Adipocyte (in vitro differentiated cells): ENCODE results near the gene TFDP1.

Experiments used
- DNase-seq: peaks from one replicate; pipeline ENCODE4 v3.0.0-alpha.2; 2015; ENCODE audit warnings: low read depth
- H3K27me3 ChIP-seq: replicated peaks from 2 replicates; pipeline ENCODE4 v1.7.0; 2013; ENCODE audit warnings: mild to moderate bottlenecking, low read length, moderate library complexity; ENCODE audit not compliant: control insufficient read depth, insufficient read depth
- H3K36me3 ChIP-seq: 2 replicates; pipeline ENCODE4 v1.7.0; 2013; ENCODE audit warnings: low read length, mild to moderate bottlenecking, moderate library complexity; ENCODE audit not compliant: control insufficient read depth, insufficient read depth, severe bottlenecking
- H3K4me1 ChIP-seq: 2 replicates; pipeline ENCODE4 v1.7.0; 2013; ENCODE audit warnings: mild to moderate bottlenecking, low read length, moderate library complexity; ENCODE audit not compliant: control insufficient read depth, insufficient read depth
- H3K4me3 ChIP-seq: 2 replicates; pipeline ENCODE4 v1.7.0; 2013; ENCODE audit warnings: mild to moderate bottlenecking, low read length, moderate library complexity
- H3K9ac ChIP-seq: 2 replicates; pipeline ENCODE4 v1.7.0; 2013; ENCODE audit warnings: mild to moderate bottlenecking, low read length, moderate library complexity
- H3K9me3 ChIP-seq: 2 replicates; pipeline ENCODE4 v1.7.0; 2013; ENCODE audit warnings: mild to moderate bottlenecking, low read length, moderate library complexity; ENCODE audit not compliant: control insufficient read depth

TFDP1 gene

GRCh38 chr13:113551081-113552000 is 33.2 kb upstream of the TFDP1 start:
- Histone ChIP-seq H3K4me1 (peaks cover 14% of the 10 kb centered on the region), H3K9ac (no peak overlapping the region), H3K36me3 (peaks cover 36% of the 10 kb centered on the region), H3K9me3 (no peaks in the 10 kb centered on the region), H3K27me3 (no peaks in the 10 kb centered on the region), H3K4me3 (no peak overlapping the region)
- no peak for DNase-seq

- H3K36me3 ChIP-seq, result peaks cover 36% of the 10 kb centered on the region
- H3K4me3 ChIP-seq, result no peak overlapping the region
- H3K27me3 ChIP-seq, result no peaks in the 10 kb centered on the region
- no peak overlapping the region for H3K9ac ChIP-seq
- no peak for DNase-seq
- H3K4me1 ChIP-seq, result peaks cover 8% of the 10 kb centered on the region
- H3K9me3 ChIP-seq, result no peaks in the 10 kb centered on the region
Measured at GRCh38 chr13:113552079-113552478, 32.5 kb upstream of the TFDP1 start.

GRCh38 chr13:113552786-113553434 is 31.6 kb upstream of the TFDP1 start:
- Histone ChIP-seq H3K4me3 (no peak overlapping the region), H3K9me3 (no peaks in the 10 kb centered on the region), H3K27me3 (no peaks in the 10 kb centered on the region), H3K9ac (no peak overlapping the region), H3K4me1 (no peaks in the 10 kb centered on the region), H3K36me3 (peaks cover 36% of the 10 kb centered on the region)
- no peak for DNase-seq

GRCh38 chr13:113553511-113554332 is 30.8 kb upstream of the TFDP1 start:
- Histone ChIP-seq H3K4me1 (no peaks in the 10 kb centered on the region), H3K36me3 (peaks cover 36% of the 10 kb centered on the region), H3K27me3 (no peaks in the 10 kb centered on the region), H3K9me3 (no peaks in the 10 kb centered on the region), H3K4me3 (no peak overlapping the region), H3K9ac (no peak overlapping the region)
- no peak for DNase-seq

- Histone ChIP-seq H3K9ac (no peak overlapping the region), H3K4me3 (no peak overlapping the region), H3K36me3 (peaks cover 36% of the 10 kb centered on the region), H3K9me3 (no peaks in the 10 kb centered on the region), H3K27me3 (no peaks in the 10 kb centered on the region), H3K4me1 (no peaks in the 10 kb centered on the region)
- DNase-seq, result no peak
Measured at GRCh38 chr13:113554333-113554700, 30.2 kb upstream of the TFDP1 start.

- H3K27me3 ChIP-seq, result no peaks in the 10 kb centered on the region
- no peaks in the 10 kb centered on the region for H3K9me3 ChIP-seq
- no peak for DNase-seq
- peaks cover 36% of the 10 kb centered on the region for H3K36me3 ChIP-seq
- no peak overlapping the region for H3K4me3 ChIP-seq
- H3K4me1 ChIP-seq, result no peaks in the 10 kb centered on the region
- H3K9ac ChIP-seq, result no peak overlapping the region
Measured at GRCh38 chr13:113555141-113555540, 29.4 kb upstream of the TFDP1 start.

- DNase-seq, result no peak
- peaks cover 4% of the 10 kb centered on the region for H3K27me3 ChIP-seq
- H3K4me3 ChIP-seq, result no peak overlapping the region
- H3K36me3 ChIP-seq, result peaks cover 18% of the 10 kb centered on the region
- H3K9ac ChIP-seq, result no peak overlapping the region
- H3K9me3 ChIP-seq, result no peaks in the 10 kb centered on the region
- no peaks in the 10 kb centered on the region for H3K4me1 ChIP-seq
Measured at GRCh38 chr13:113557013-113557412, 27.5 kb upstream of the TFDP1 start.

- Histone ChIP-seq H3K27me3 (peaks cover 4% of the 10 kb centered on the region), H3K4me1 (no peaks in the 10 kb centered on the region), H3K9me3 (no peaks in the 10 kb centered on the region), H3K4me3 (no peak overlapping the region), H3K9ac (no peak overlapping the region), H3K36me3 (peaks cover 4% of the 10 kb centered on the region)
- no peak for DNase-seq
Measured at GRCh38 chr13:113558461-113558860, 26.1 kb upstream of the TFDP1 start.

GRCh38 chr13:113559061-113559460 is 25.5 kb upstream of the TFDP1 start:
- DNase-seq, result no peak
- Histone ChIP-seq H3K27me3 (peaks cover 4% of the 10 kb centered on the region), H3K4me3 (no peak overlapping the region), H3K9ac (no peak overlapping the region), H3K9me3 (no peaks in the 10 kb centered on the region), H3K4me1 (no peaks in the 10 kb centered on the region), H3K36me3 (no peaks in the 10 kb centered on the region)

GRCh38 chr13:113559901-113560644 is 24.5 kb upstream of the TFDP1 start:
- no peaks in the 10 kb centered on the region for H3K9me3 ChIP-seq
- H3K27me3 ChIP-seq, result peaks cover 6% of the 10 kb centered on the region
- no peak for DNase-seq
- H3K36me3 ChIP-seq, result no peaks in the 10 kb centered on the region
- H3K9ac ChIP-seq, result no peak overlapping the region
- no peaks in the 10 kb centered on the region for H3K4me1 ChIP-seq
- no peak overlapping the region for H3K4me3 ChIP-seq
